Left ventricle myocardium inferior (tissue), 1 donor: ENCODE measurements around the gene MACROD2. TPM values are rescaled to one million over a fixed set of nuclear protein-coding genes. Genes with fewer than 3 reads are reported as not detected.

Source experiments
- DNase-seq: peaks from one replicate; pipeline ENCODE4 v3.0.0-alpha.2; 2020
- H3K27ac ChIP-seq: fragments of 200-600 bp; replicated peaks from 2 replicates; pipeline ENCODE4 v1.8.0; 2021
- H3K27me3 ChIP-seq: fragments of 200-600 bp; 2 replicates; pipeline ENCODE4 v1.8.0; 2021; ENCODE audit warnings: low read depth
- H3K36me3 ChIP-seq: fragments of 200-600 bp; 2 replicates; pipeline ENCODE4 v1.8.0; 2021
- H3K4me1 ChIP-seq: fragments of 200-600 bp; 2 replicates; pipeline ENCODE4 v1.8.0; 2021
- H3K4me3 ChIP-seq: fragments of 200-600 bp; 2 replicates; pipeline ENCODE4 v1.8.0; 2021; ENCODE audit warnings: mild to moderate bottlenecking, moderate library complexity
- H3K9me3 ChIP-seq: fragments of 200-600 bp; replicated peaks from 2 replicates; pipeline ENCODE4 v1.8.0; 2021
- CTCF ChIP-seq: fragments of 200-600 bp; IDR thresholded peaks from 2 replicates; pipeline ENCODE4 v1.8.0; 2021; ENCODE audit warnings: antibody characterized with exemption, mild to moderate bottlenecking, borderline replicate concordance
- intact Hi-C: fragments of 100-400 bp; cut with micrococcal nuclease; formaldehyde crosslinking; loops from one replicate; pipeline ENCODE4 v1.11.0; 2022
- total RNA-seq: library from RNA; stranded (reverse); fragmentation: NEBNext Ultra II Directional; extraction: Animal tissue kit (Norgen Biotek cat#: 25700); gene quantifications from one replicate; pipeline ENCODE4 v1.2.1, GENCODE V29; 2021
- donor health status: DM: no; HTN: yes; CAD: no; lungs with severe emphysema.

The MACROD2 gene
- total RNA-seq, 1 donor from 2014 or later, result 3.6 TPM

- Histone ChIP-seq H3K4me3 (no peak overlapping the region), H3K9me3 (no peaks in the 10 kb centered on the region), H3K27ac (no peak overlapping the region), H3K4me1 (no peaks in the 10 kb centered on the region), H3K27me3 (no peaks in the 10 kb centered on the region), H3K36me3 (no peaks in the 10 kb centered on the region)
- intact Hi-C loops, result no loop called here
- TF ChIP-seq CTCF, result no peak
- no peak for DNase-seq
These were observed 1452.2 kb downstream of the MACROD2 start for GRCh38 chr20:15447549-15447948.

GRCh38 chr20:15449061-15449460 lies 1453.7 kb downstream of the MACROD2 start:
- TF ChIP-seq CTCF, result no peak
- Histone ChIP-seq H3K9me3 (no peaks in the 10 kb centered on the region), H3K36me3 (no peaks in the 10 kb centered on the region), H3K27ac (no peak overlapping the region), H3K4me3 (no peak overlapping the region), H3K27me3 (no peaks in the 10 kb centered on the region), H3K4me1 (no peaks in the 10 kb centered on the region)
- intact Hi-C loops, result no loop called here
- DNase-seq, result no peak

GRCh38 chr20:15451241-15451640 lies 1455.9 kb downstream of the MACROD2 start:
- no peak for DNase-seq
- H3K36me3 ChIP-seq, result no peaks in the 10 kb centered on the region
- no peak overlapping the region for H3K4me3 ChIP-seq
- no peaks in the 10 kb centered on the region for H3K4me1 ChIP-seq
- H3K9me3 ChIP-seq, result no peaks in the 10 kb centered on the region
- intact Hi-C loops, result no loop called here
- H3K27ac ChIP-seq, result no peak overlapping the region
- H3K27me3 ChIP-seq, result no peaks in the 10 kb centered on the region
- TF ChIP-seq CTCF, result no peak

- intact Hi-C loops, result no loop called here
- H3K9me3 ChIP-seq, result no peaks in the 10 kb centered on the region
- no peaks in the 10 kb centered on the region for H3K4me1 ChIP-seq
- no peaks in the 10 kb centered on the region for H3K36me3 ChIP-seq
- H3K27ac ChIP-seq, result no peak overlapping the region
- H3K4me3 ChIP-seq, result no peak overlapping the region
- no peaks in the 10 kb centered on the region for H3K27me3 ChIP-seq
- no peak for TF ChIP-seq CTCF
- no peak for DNase-seq
These were observed 1460.0 kb downstream of the MACROD2 start for GRCh38 chr20:15455279-15455678.

GRCh38 chr20:15461938-15462337 lies 1466.6 kb downstream of the MACROD2 start:
- intact Hi-C loops, result no loop called here
- H3K4me1 ChIP-seq, result no peaks in the 10 kb centered on the region

More at GRCh38 chr20:15461938-15462337, 1466.6 kb downstream of the MACROD2 start:
- DNase-seq, result no peak
- peaks cover 3% of the 10 kb centered on the region for H3K27me3 ChIP-seq
- no peak overlapping the region for H3K27ac ChIP-seq
- H3K4me3 ChIP-seq, result no peak overlapping the region
- TF ChIP-seq CTCF, result no peak
- no peaks in the 10 kb centered on the region for H3K36me3 ChIP-seq
- H3K9me3 ChIP-seq, result no peaks in the 10 kb centered on the region
